Measurements from ENCODE around the gene MRPS25. TPM values are rescaled to one million over a fixed set of nuclear protein-coding genes. Genes with fewer than 3 reads are reported as not detected.

The MRPS25 gene
- total RNA-seq, 1 experiment from 2014 or later, result 45.2 TPM

DNA sequence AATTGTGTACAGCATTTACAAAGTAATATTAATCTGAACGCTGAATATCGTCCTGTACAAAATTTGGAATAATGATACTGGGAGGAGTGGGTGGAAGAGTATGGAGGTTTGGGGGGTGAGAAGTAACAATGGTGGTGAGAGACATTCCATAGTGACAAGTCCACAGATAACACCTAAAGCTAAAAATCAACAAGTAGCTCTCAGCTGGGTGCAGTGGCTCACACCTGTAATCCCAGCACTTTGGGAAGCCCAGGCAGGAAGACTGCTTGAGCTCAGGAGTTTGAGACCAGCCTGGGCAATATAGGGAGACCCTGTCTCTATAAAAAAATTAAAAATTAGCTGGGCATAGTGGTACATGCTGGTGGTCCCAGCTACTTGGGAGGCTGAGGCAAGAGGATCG is 5.1 kb downstream of the MRPS25 start:
- no peak overlapping the region for H3K27ac ChIP-seq (ENCODE audit: low read length)
- H3K36me3 ChIP-seq (ENCODE audit: control insufficient read depth, insufficient read depth, low read length), result peaks cover 5% of the 10 kb centered on the region
- peaks cover 10% of the 10 kb centered on the region for H3K4me1 ChIP-seq (ENCODE audit: control insufficient read depth, insufficient read depth, low read length)
- no peak overlapping the region for H3K4me3 ChIP-seq (ENCODE audit: low read depth in 2 of 2, low read length in 2 of 2)
- H3K27me3 ChIP-seq (ENCODE audit: control insufficient read depth, insufficient read depth, low read length), result no peaks in the 10 kb centered on the region
- no peak for DNase-seq (ENCODE audit: low read depth, low spot score)
- no TSS peak for BruUV-seq (replicated peaks)
- TF ChIP-seq POLR2AphosphoS5 (IDR thresholded peaks at IDR 0.05; ENCODE audit: low read depth, low read length) (no peak), CTCF (IDR thresholded peaks at IDR 0.05) (no peak), SIN3A (IDR thresholded peaks at IDR 0.05; ENCODE audit: borderline replicate concordance, insufficient read depth, low read depth, low read length) (no peak), TCF7L2 (IDR thresholded peaks at IDR 0.05; ENCODE audit: low read depth, low read length) (no peak), REST (IDR thresholded peaks at IDR 0.05; ENCODE audit: insufficient read depth in 1 of 2, low read depth in 2 of 2, low read length in 1 of 2) (no peak)
- in situ Hi-C loops (cut with HindIII; ENCODE audit: low pct_unique_long_range_greater_than_20kb, low sequenced_read_pairs) (no loop called here), intact Hi-C loops (cut with micrococcal nuclease; ENCODE audit: unreplicated experiment) (no loop called here)
- CTCF ChIA-PET, result no interaction called here
- H3K9me3 ChIP-seq (ENCODE audit: control insufficient read depth, insufficient read depth, low read depth, low read length), result no peaks in the 10 kb centered on the region
- POLR2A ChIA-PET, result no interaction called here
- no peak for ATAC-seq

DNA sequence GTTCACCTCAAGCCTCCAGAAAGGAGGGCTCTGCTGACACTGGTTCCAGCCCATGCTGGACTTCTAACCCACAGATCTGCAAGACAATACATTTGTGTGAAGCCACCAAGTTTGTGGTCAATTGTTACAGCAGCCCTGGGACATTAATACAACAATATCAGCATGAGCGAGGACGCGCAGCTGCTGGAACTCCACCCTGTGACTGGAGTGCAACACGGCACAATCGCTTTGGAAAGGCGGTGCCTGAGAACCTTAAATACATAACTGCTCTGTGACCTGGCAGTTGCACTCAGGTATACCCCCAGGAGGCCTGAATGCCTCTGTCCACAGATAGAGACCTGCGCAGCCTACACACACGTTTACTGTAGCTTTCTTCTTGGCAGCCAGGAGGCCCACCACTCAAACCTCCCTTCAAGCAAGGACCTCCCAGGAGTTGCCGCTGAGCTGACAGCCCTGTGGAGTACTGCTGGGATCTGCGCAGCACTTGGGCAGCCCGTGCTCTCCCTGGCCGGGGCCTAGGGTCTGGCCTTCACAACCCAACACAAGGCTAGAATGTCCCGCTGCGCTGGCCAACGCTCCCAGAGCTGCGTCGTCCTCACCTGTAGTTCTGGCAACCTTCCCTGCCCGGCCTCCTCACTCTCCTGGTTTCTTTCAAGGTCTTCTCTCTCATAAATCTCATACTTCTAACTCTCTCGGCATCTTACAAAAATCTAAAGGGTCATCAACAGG is 8.3 kb downstream of the MRPS25 start:
- H3K27ac ChIP-seq (ENCODE audit: low read length), result no peak overlapping the region
- H3K9me3 ChIP-seq (ENCODE audit: control insufficient read depth, insufficient read depth, low read depth, low read length), result no peaks in the 10 kb centered on the region
- TF ChIP-seq POLR2AphosphoS5 (IDR thresholded peaks at IDR 0.05; ENCODE audit: low read depth, low read length), result no peak
- TF ChIP-seq SIN3A (IDR thresholded peaks at IDR 0.05; ENCODE audit: borderline replicate concordance, insufficient read depth, low read depth, low read length), result no peak
- ATAC-seq, result no peak
- in situ Hi-C loops (cut with HindIII; ENCODE audit: low pct_unique_long_range_greater_than_20kb, low sequenced_read_pairs), result no loop called here
- no peak for DNase-seq (ENCODE audit: low read depth, low spot score)
- intact Hi-C loops (cut with micrococcal nuclease; ENCODE audit: unreplicated experiment), result no loop called here
- no peaks in the 10 kb centered on the region for H3K4me1 ChIP-seq (ENCODE audit: control insufficient read depth, insufficient read depth, low read length)
- BruUV-seq (replicated peaks), result no TSS peak
- ChIA-PET CTCF (no interaction called here), POLR2A (no interaction called here)
- no peaks in the 10 kb centered on the region for H3K27me3 ChIP-seq (ENCODE audit: control insufficient read depth, insufficient read depth, low read length)
- H3K4me3 ChIP-seq (ENCODE audit: low read depth in 2 of 2, low read length in 2 of 2), result no peak overlapping the region
- H3K36me3 ChIP-seq (ENCODE audit: control insufficient read depth, insufficient read depth, low read length), result peaks cover 7% of the 10 kb centered on the region; the same call in 1 of the 2 replicates

DNA sequence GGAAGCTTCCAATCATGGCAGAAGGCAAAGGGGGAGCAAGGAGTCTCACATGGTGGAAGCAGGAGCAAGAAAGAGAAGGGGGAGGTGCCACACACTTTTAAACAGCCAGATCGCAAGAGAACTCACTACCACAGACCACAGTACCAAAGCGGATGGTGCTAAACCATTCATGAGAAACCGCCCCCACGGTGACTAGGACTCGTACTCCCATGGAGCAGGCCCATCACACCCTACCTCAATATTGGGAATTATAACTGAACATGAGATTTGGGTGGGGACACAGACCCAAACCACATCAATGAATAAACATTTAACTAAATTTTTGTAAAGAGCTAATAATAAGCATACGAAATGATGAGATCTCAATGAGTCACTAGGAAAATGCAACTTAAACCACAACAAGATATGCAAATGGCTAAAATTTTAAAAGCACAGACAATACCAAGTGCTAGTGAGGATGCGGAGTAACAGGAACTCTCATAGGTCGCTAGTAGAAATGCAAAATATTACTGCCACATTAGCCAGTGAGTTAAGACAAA is 10.0 kb downstream of the MRPS25 start:
- Histone ChIP-seq H3K27ac (ENCODE audit: low read length) (no peak overlapping the region), H3K9me3 (ENCODE audit: control insufficient read depth, insufficient read depth, low read depth, low read length) (no peaks in the 10 kb centered on the region), H3K27me3 (ENCODE audit: control insufficient read depth, insufficient read depth, low read length) (no peaks in the 10 kb centered on the region), H3K36me3 (ENCODE audit: control insufficient read depth, insufficient read depth, low read length) (peaks cover 9% of the 10 kb centered on the region; the same call in 1 of the 2 replicates), H3K4me1 (ENCODE audit: control insufficient read depth, insufficient read depth, low read length) (no peaks in the 10 kb centered on the region; the same call in 1 of the 2 replicates), H3K4me3 (ENCODE audit: low read depth in 2 of 2, low read length in 2 of 2) (no peak overlapping the region)
- BruUV-seq (replicated peaks), result no TSS peak
- DNase-seq (ENCODE audit: low read depth, low spot score), result no peak
- ChIA-PET CTCF (no interaction called here), POLR2A (no interaction called here)
- in situ Hi-C loops (cut with HindIII; ENCODE audit: low pct_unique_long_range_greater_than_20kb, low sequenced_read_pairs) (no loop called here), intact Hi-C loops (cut with micrococcal nuclease; ENCODE audit: unreplicated experiment) (no loop called here)
- TF ChIP-seq TCF7L2 (IDR thresholded peaks at IDR 0.05; ENCODE audit: low read depth, low read length), result no peak
- TF ChIP-seq POLR2AphosphoS5 (IDR thresholded peaks at IDR 0.05; ENCODE audit: low read depth, low read length), result no peak
- TF ChIP-seq SIN3A (IDR thresholded peaks at IDR 0.05; ENCODE audit: borderline replicate concordance, insufficient read depth, low read depth, low read length), result no peak
- TF ChIP-seq CTCF (IDR thresholded peaks at IDR 0.05), result no peak
- no peak for TF ChIP-seq REST (IDR thresholded peaks at IDR 0.05; ENCODE audit: insufficient read depth in 1 of 2, low read depth in 2 of 2, low read length in 1 of 2)
- no peak for ATAC-seq
